ENCODE data around the gene MCM6.

GRCh38 chr2:135825131-135825530 lies 51.1 kb downstream of the MCM6 start:
- TF ChIP-seq CTCF (IDR thresholded peaks at IDR 0.05): no peak
- TF ChIP-seq POLR2A (IDR thresholded peaks at IDR 0.05): no peak
